GM23338 (cell line): ENCODE results near the gene ALOX5AP. TPM values are rescaled to one million over a fixed set of nuclear protein-coding genes. Genes with fewer than 3 reads are reported as not detected.

Experiments
- ATAC-seq: fragments of 200-7000 bp; cut with Tn5 transposase; 3 replicates; pipeline ENCODE4 v1.9.1; 2020
- DNase-seq: peaks from one replicate; pipeline ENCODE4 v3.0.0-alpha.2; 2015; ENCODE audit warnings: low spot score
- H2AFZ ChIP-seq: fragments of 200-600 bp; sonication (generic); 2 replicates; pipeline ENCODE4 v1.8.0; 2016; ENCODE audit warnings: antibody characterized with exemption, mild to moderate bottlenecking, moderate library complexity
- H3F3A ChIP-seq: fragments of 200-600 bp; sonication (generic); replicated peaks from 2 replicates; pipeline ENCODE4 v1.8.0; 2017; ENCODE audit warnings: antibody characterized with exemption, mixed run types, low read depth
- H3K27ac ChIP-seq: fragments of 200-600 bp; sonication (generic); 2 replicates; pipeline ENCODE4 v1.6.1; 2016; ENCODE audit warnings: low read depth
- H3K27me3 ChIP-seq: fragments of 200-600 bp; sonication (generic); 2 replicates; pipeline ENCODE4 v1.8.0; 2016; ENCODE audit warnings: mild to moderate bottlenecking, mixed run types, moderate library complexity; ENCODE audit not compliant: insufficient read depth
- H3K36me3 ChIP-seq: fragments of 200-600 bp; sonication (generic); 2 replicates; pipeline ENCODE4 v1.8.0; 2016; ENCODE audit warnings: mild to moderate bottlenecking; ENCODE audit not compliant: insufficient read depth
- H3K4me1 ChIP-seq: fragments of 200-600 bp; sonication (generic); 2 replicates; pipeline ENCODE4 v1.8.0; 2016; ENCODE audit warnings: mild to moderate bottlenecking, moderate library complexity; ENCODE audit not compliant: insufficient read depth
- H3K4me2 ChIP-seq: fragments of 200-600 bp; sonication (generic); 2 replicates; pipeline ENCODE4 v1.7.1; 2017; ENCODE audit warnings: mixed run types
- H3K4me3 ChIP-seq: fragments of 200-600 bp; sonication (generic); 2 replicates; pipeline ENCODE4 v1.6.1; 2016; ENCODE audit warnings: mixed run types
- H3K79me2 ChIP-seq: fragments of 200-600 bp; sonication (generic); replicated peaks from 2 replicates; pipeline ENCODE4 v1.8.0; 2017; ENCODE audit warnings: mild to moderate bottlenecking; ENCODE audit not compliant: insufficient read depth
- H3K9me2 ChIP-seq: fragments of 200-600 bp; sonication (generic); 2 replicates; pipeline ENCODE4 v1.8.0; 2017; ENCODE audit not compliant: insufficient read depth
- H4K20me1 ChIP-seq: fragments of 200-600 bp; sonication (generic); replicated peaks from 2 replicates; pipeline ENCODE4 v1.8.0; 2017; ENCODE audit warnings: mild to moderate bottlenecking; ENCODE audit not compliant: insufficient read depth
- H3K27ac Mint-ChIP-seq: 2 replicates; pipeline ENCODE4 v1.8.0; 2020; ENCODE audit warnings: inconsistent platforms, mild to moderate bottlenecking, moderate library complexity, mixed read lengths
- H3K27me3 Mint-ChIP-seq: 3 replicates; pipeline ENCODE4 v1.8.0; 2022; ENCODE audit warnings: low read depth, mild to moderate bottlenecking, moderate library complexity, mixed read lengths, inconsistent platforms; ENCODE audit not compliant: insufficient read depth, poor library complexity
- H3K36me3 Mint-ChIP-seq: 3 replicates; pipeline ENCODE4 v1.8.0; 2021; ENCODE audit warnings: low read depth, mild to moderate bottlenecking, inconsistent platforms, moderate library complexity, mixed read lengths
- H3K4me1 Mint-ChIP-seq: 3 replicates; pipeline ENCODE4 v1.8.0; 2020; ENCODE audit warnings: mild to moderate bottlenecking, inconsistent platforms, mixed read lengths
- H3K4me3 Mint-ChIP-seq: 3 replicates; pipeline ENCODE4 v1.8.0; 2021; ENCODE audit warnings: moderate library complexity, mild to moderate bottlenecking, inconsistent platforms, mixed read lengths
- H3K9me3 Mint-ChIP-seq: 3 replicates; pipeline ENCODE4 v1.8.0; 2020; ENCODE audit warnings: moderate library complexity, mild to moderate bottlenecking, inconsistent platforms, mixed read lengths
- CREB1 ChIP-seq: fragments of 250-450 bp; sonication (Bioruptor Pico); IDR thresholded peaks from 2 replicates; pipeline ENCODE4 v1.5.0; 2020; ENCODE audit warnings: low read depth, mild to moderate bottlenecking, moderate library complexity
- ETS1 ChIP-seq: IDR thresholded peaks from 2 replicates; pipeline ENCODE4 v1.6.1; 2016; ENCODE audit warnings: antibody characterized with exemption
- EZH2 ChIP-seq: fragments of 200-600 bp; sonication (generic); IDR thresholded peaks from one replicate; pipeline ENCODE4 v1.8.0; 2017; ENCODE audit warnings: antibody characterized with exemption, mild to moderate bottlenecking, low read depth; ENCODE audit not compliant: unreplicated experiment
- EZH2phosphoT487 ChIP-seq: fragments of 200-600 bp; sonication (generic); IDR thresholded peaks from one replicate; pipeline ENCODE4 v1.8.1; 2018; ENCODE audit warnings: antibody characterized with exemption; ENCODE audit not compliant: unreplicated experiment
- JUNB ChIP-seq: IDR thresholded peaks from one replicate; pipeline ENCODE4 v1.6.1; 2016; ENCODE audit warnings: antibody characterized with exemption; ENCODE audit not compliant: unreplicated experiment
- NANOG ChIP-seq: IDR thresholded peaks from 2 replicates; pipeline ENCODE4 v1.6.1; 2016; ENCODE audit warnings: antibody characterized with exemption, borderline replicate concordance
- POLR2AphosphoS5 ChIP-seq: IDR thresholded peaks from 2 replicates; pipeline ENCODE4 v1.6.1; 2016; ENCODE audit warnings: antibody characterized with exemption, low read depth
- REST ChIP-seq: IDR thresholded peaks from one replicate; pipeline ENCODE4 v1.6.1; 2018; ENCODE audit warnings: antibody characterized with exemption; ENCODE audit not compliant: unreplicated experiment
- STAT1 ChIP-seq: IDR thresholded peaks from one replicate; pipeline ENCODE4 v1.6.1; 2016; ENCODE audit warnings: antibody characterized with exemption; ENCODE audit not compliant: unreplicated experiment
- ZNF114 ChIP-seq: fragments of 250-450 bp; sonication (Bioruptor Pico); IDR thresholded peaks from 2 replicates; pipeline ENCODE4 v1.5.0; 2020; ENCODE audit warnings: mild to moderate bottlenecking, moderate library complexity
- ZNF331 ChIP-seq: fragments of 250-450 bp; sonication (Bioruptor Pico); IDR thresholded peaks from 2 replicates; pipeline ENCODE4 v1.5.0; 2020; ENCODE audit warnings: low read depth, mild to moderate bottlenecking, moderate library complexity
- ZNF462 ChIP-seq: fragments of 250-450 bp; sonication (Bioruptor Pico); IDR thresholded peaks from 2 replicates; pipeline ENCODE4 v1.5.0; 2020; ENCODE audit warnings: mild to moderate bottlenecking, moderate library complexity
- polyA plus RNA-seq: library from polyadenylated mRNA; unstranded; fragments of >200 nt; fragmentation: Nextera tagmentation; extraction: Ambion mirVana; gene quantifications from 2 replicates; pipeline ENCODE4 v1.2.1, GENCODE V29; 2016
- total RNA-seq: library from RNA; depleted of rRNA; stranded (reverse); fragments of >200 nt; shearing (Covaris generic); gene quantifications from 2 replicates; pipeline ENCODE4 v1.2.3, GENCODE V29; 2014
- TF ChIP-seq, protein P1 (sequence below), 2 experiments: fragments of 200-600 bp in 1 of 2; sonication (generic) in 1 of 2; conservative IDR thresholded peaks; 2 replicates each; pipeline versions ENCODE4 v1.5.1 to v1.6.1; 2016 to 2017; ENCODE audit warnings: antibody characterized with exemption in 2 of 2, low read depth in 2 of 2, mild to moderate bottlenecking in 2 of 2, moderate library complexity in 1 of 2

Gene ALOX5AP
- total and polyA plus RNA-seq, 2 experiments from 2014 or later = 0.23 TPM; not detected in 1

DNA sequence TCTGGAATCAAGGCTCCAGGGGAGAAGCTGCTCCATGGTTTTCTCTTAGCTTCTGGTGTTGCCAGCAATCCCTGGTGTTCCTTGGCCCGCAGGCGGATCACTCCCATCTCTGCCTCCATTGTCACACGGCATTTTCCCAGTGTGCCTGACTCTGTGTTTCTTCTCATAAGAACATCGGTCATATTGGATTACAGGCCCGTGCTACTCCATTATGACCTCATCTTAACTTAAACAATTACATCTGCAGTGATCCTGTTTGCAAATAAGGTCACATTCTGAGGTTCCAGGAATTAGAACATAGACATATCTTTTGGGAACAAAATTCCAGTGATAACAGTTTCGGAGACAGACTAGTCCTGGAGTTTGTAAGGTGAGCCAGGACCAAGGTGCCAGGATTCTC, 23.5 kb upstream of the ALOX5AP start:
- Histone ChIP-seq H3K79me2 (no peaks in the 10 kb centered on the region), H3K4me3 (no peak overlapping the region), H3K4me1 (no peaks in the 10 kb centered on the region), H3K9me2 (peaks cover 4% of the 10 kb centered on the region; the same call in 1 of the 2 replicates), H3K36me3 (no peaks in the 10 kb centered on the region), H3K27ac (no peak overlapping the region), H3K4me2 (no peak overlapping the region), H4K20me1 (no peaks in the 10 kb centered on the region), H2AFZ (no peak overlapping the region), H3K27me3 (no peaks in the 10 kb centered on the region), H3F3A (no peaks in the 10 kb centered on the region)
- H3K9me3 Mint-ChIP-seq = no peaks in the 10 kb centered on the region
- ATAC-seq (no peak), DNase-seq (no peak)
- H3K4me1 Mint-ChIP-seq = no peaks in the 10 kb centered on the region
- no peak overlapping the region for H3K4me3 Mint-ChIP-seq
- H3K36me3 Mint-ChIP-seq = no peaks in the 10 kb centered on the region
- no peak for TF ChIP-seq JUNB
- no peak for TF ChIP-seq ZNF331 (CRISPR knock-in tag)
- no peak for TF ChIP-seq ETS1
- TF ChIP-seq NANOG = no peak
- no peak for TF ChIP-seq ZNF462 (CRISPR knock-in tag)
- TF ChIP-seq, protein P1, sequence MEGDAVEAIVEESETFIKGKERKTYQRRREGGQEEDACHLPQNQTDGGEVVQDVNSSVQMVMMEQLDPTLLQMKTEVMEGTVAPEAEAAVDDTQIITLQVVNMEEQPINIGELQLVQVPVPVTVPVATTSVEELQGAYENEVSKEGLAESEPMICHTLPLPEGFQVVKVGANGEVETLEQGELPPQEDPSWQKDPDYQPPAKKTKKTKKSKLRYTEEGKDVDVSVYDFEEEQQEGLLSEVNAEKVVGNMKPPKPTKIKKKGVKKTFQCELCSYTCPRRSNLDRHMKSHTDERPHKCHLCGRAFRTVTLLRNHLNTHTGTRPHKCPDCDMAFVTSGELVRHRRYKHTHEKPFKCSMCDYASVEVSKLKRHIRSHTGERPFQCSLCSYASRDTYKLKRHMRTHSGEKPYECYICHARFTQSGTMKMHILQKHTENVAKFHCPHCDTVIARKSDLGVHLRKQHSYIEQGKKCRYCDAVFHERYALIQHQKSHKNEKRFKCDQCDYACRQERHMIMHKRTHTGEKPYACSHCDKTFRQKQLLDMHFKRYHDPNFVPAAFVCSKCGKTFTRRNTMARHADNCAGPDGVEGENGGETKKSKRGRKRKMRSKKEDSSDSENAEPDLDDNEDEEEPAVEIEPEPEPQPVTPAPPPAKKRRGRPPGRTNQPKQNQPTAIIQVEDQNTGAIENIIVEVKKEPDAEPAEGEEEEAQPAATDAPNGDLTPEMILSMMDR (conservative IDR thresholded peaks at IDR 0.05; ENCODE audit: low read depth in 2 of 2) = no peak
- no peak for TF ChIP-seq EZH2phosphoT487
- TF ChIP-seq CREB1 (CRISPR knock-in tag) = no peak
- no peak for TF ChIP-seq EZH2
- no peak for TF ChIP-seq ZNF114 (CRISPR knock-in tag)
- no peak for TF ChIP-seq REST
- no peak for TF ChIP-seq POLR2AphosphoS5
- TF ChIP-seq STAT1 = no peak
- no peaks in the 10 kb centered on the region for H3K27me3 Mint-ChIP-seq
- no peak overlapping the region for H3K27ac Mint-ChIP-seq
